Transverse colon (tissue), 4 donors: Measurements from ENCODE around the gene YPEL4. TPM values are rescaled to one million over a fixed set of nuclear protein-coding genes. Genes with fewer than 3 reads are reported as not detected.

Experiments
- DNase-seq: peaks from one replicate; pipeline ENCODE4 v3.0.0-alpha.2; 2019
- H3K27ac ChIP-seq, 4 donors: fragments of 200-600 bp; sonication (generic); 2 replicates each; pipeline ENCODE4 v1.5.1; 2016 to 2018; ENCODE audit warnings: inconsistent platforms in 4 of 4
- H3K27me3 ChIP-seq: fragments of 200-600 bp; sonication (generic); 2 replicates; pipeline ENCODE4 v1.5.1; 2017; ENCODE audit warnings: inconsistent platforms
- H3K36me3 ChIP-seq, 4 donors: fragments of 200-600 bp; sonication (generic); 2 replicates each; pipeline ENCODE4 v1.5.1; 2017 to 2019; ENCODE audit warnings: inconsistent platforms in 4 of 4
- H3K4me1 ChIP-seq, 4 donors: fragments of 200-600 bp; sonication (generic); 2 replicates each; pipeline ENCODE4 v1.5.1; 2017 to 2020; ENCODE audit warnings: inconsistent platforms in 4 of 4
- H3K4me3 ChIP-seq, 4 donors: fragments of 200-600 bp; sonication (generic); 1 replicate in 1 of 4; 2 replicates in 3 of 4; pipeline versions ENCODE4 v1.5.1 to v1.6.1; 2017 to 2019; ENCODE audit warnings: inconsistent platforms in 4 of 4
- H3K9me3 ChIP-seq, 2 donors: fragments of 200-600 bp; sonication (generic); 2 replicates each; pipeline ENCODE4 v1.5.1; 2017 to 2019; ENCODE audit warnings: inconsistent platforms in 2 of 2
- CTCF ChIP-seq, 5 experiments: fragments of 200-600 bp in 3 of 5; fragments of 450-650 bp in 2 of 5; sonication (generic) in 3 of 5; IDR thresholded peaks; 1 replicate in 2 of 5; 2 replicates in 3 of 5; pipeline ENCODE4 v1.5.1; 2016 to 2017; ENCODE audit warnings: antibody characterized with exemption in 5 of 5, inconsistent platforms in 3 of 5, mild to moderate bottlenecking in 2 of 5, moderate library complexity in 1 of 5
- EP300 ChIP-seq: sonication (generic); formaldehyde crosslinking; IDR thresholded peaks from one replicate; pipeline ENCODE4 v1.6.1; 2017; ENCODE audit warnings: antibody characterized with exemption, low read depth
- POLR2A ChIP-seq: fragments of 450-650 bp; IDR thresholded peaks from one replicate; pipeline ENCODE4 v1.6.1; 2016; ENCODE audit warnings: antibody characterized with exemption, mild to moderate bottlenecking, moderate library complexity
- POLR2AphosphoS5 ChIP-seq, 3 donors: sonication (generic); formaldehyde crosslinking; IDR thresholded peaks; one replicate each; pipeline ENCODE4 v1.6.1; 2016; ENCODE audit warnings: antibody characterized with exemption in 3 of 3
- WGBS, 2 donors: methylation state at CpG; one replicate each; pipeline ENCODE4 v1.1.5; 2018; ENCODE audit warnings: low coverage in 1 of 2; 5-methylcytosine and 5-hydroxymethylcytosine counted together
- in situ Hi-C, 4 donors: fragments of 200-750 bp; cut with MboI; loops; one replicate each; pipeline versions ENCODE4 v1.15.0 to v1.15.1; 2017; ENCODE audit warnings: low sequenced_read_pairs in 3 of 4, low pct_ligation_motif_present in 1 of 4, low pct_unique_long_range_greater_than_20kb in 1 of 4
- intact Hi-C: fragments of 100-400 bp; cut with DNase I; formaldehyde crosslinking; loops from one replicate; pipeline ENCODE4 v1.15.1; 2023; ENCODE audit warnings: low total_unique reads
- total RNA-seq, 4 donors: library from RNA; depleted of rRNA; stranded (reverse); fragments of >200 nt; gene quantifications; one replicate each; pipeline ENCODE4 v1.1.0, GENCODE V29; 2016

The YPEL4 gene
- total RNA-seq, 4 donors from 2014 or later, result 0.68 to 0.95 TPM; not detected in 2

GRCh38 chr11:57624864-57625263, 24.8 kb downstream of the YPEL4 start:
- DNase-seq, result no peak
- intact Hi-C loops, result no loop called here
- no peak overlapping the region for H3K27ac ChIP-seq
- WGBS, 2 donors, result 56 to 90% methylated on average over 1 to 2 of the region's 2 CpGs
- no peaks in the 10 kb centered on the region for H3K27me3 ChIP-seq
- H3K9me3 ChIP-seq, result peaks cover 0 to 3% of the 10 kb centered on the region in 2 donors
- H3K4me1 ChIP-seq, result no peaks in the 10 kb centered on the region
- no peaks in the 10 kb centered on the region for H3K36me3 ChIP-seq
- H3K4me3 ChIP-seq, result no peak overlapping the region
- in situ Hi-C loops, result loop anchor here in 3 of 4 donors (25.0 kb wide), 2 partner anchors 163 to 288 kb away; partner anchors contain the start of genes P2RX3 (in 2 of the 3), RTN4RL2 (in 2 of the 3) and SSRP1 (in 2 of the 3)
- no peak for TF ChIP-seq CTCF (IDR thresholded peaks at IDR 0.05)
- no peak for TF ChIP-seq POLR2A
- no peak for TF ChIP-seq EP300
- no peak for TF ChIP-seq POLR2AphosphoS5 (IDR thresholded peaks at IDR 0.05)

- Histone ChIP-seq H3K4me1 (no peaks in the 10 kb centered on the region), H3K27me3 (no peaks in the 10 kb centered on the region), H3K36me3 (no peaks in the 10 kb centered on the region), H3K27ac (no peak overlapping the region), H3K9me3 (peaks cover 6 to 9% of the 10 kb centered on the region in 2 donors), H3K4me3 (no peak overlapping the region)
- 40 to 69% methylated on average over 2 to 3 of the region's 3 CpGs for WGBS, 2 donors
- in situ Hi-C loops (no loop called here), intact Hi-C loops (no loop called here)
- TF ChIP-seq POLR2A, result no peak
- TF ChIP-seq POLR2AphosphoS5 (IDR thresholded peaks at IDR 0.05), result no peak
- no peak for TF ChIP-seq CTCF (IDR thresholded peaks at IDR 0.05)
- TF ChIP-seq EP300, result no peak
- DNase-seq, result no peak
Measured at GRCh38 chr11:57622263-57622662, 27.4 kb downstream of the YPEL4 start.

DNA sequence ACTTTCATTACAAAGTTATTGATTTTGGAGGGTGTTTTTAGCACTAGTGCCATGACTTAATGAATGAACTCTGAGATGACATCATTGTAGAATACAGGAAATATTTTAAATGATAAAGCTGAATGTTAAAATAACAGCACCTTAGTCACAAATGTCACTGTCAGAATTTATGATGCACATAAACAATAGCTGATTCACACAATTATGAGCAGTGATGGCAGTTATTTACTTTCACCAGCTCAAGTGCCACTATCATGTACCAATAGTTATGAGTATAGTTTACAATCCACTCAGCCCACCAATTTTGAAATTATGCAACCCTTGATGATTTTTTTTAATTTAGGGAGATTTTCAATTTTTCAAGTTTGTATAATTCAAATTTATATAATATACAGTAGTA, 29.2 kb downstream of the YPEL4 start:
- DNase-seq, result no peak
- TF ChIP-seq EP300 (no peak), CTCF (IDR thresholded peaks at IDR 0.05) (no peak), POLR2A (no peak), POLR2AphosphoS5 (IDR thresholded peaks at IDR 0.05) (no peak)
- H3K27me3 ChIP-seq, result no peaks in the 10 kb centered on the region
- intact Hi-C loops (no loop called here), in situ Hi-C loops (no loop called here)
- H3K9me3 ChIP-seq, result peaks cover 6 to 9% of the 10 kb centered on the region in 2 donors
- no peaks in the 10 kb centered on the region for H3K36me3 ChIP-seq
- H3K4me3 ChIP-seq, result no peak overlapping the region
- H3K4me1 ChIP-seq, result no peaks in the 10 kb centered on the region
- no peak overlapping the region for H3K27ac ChIP-seq

DNA sequence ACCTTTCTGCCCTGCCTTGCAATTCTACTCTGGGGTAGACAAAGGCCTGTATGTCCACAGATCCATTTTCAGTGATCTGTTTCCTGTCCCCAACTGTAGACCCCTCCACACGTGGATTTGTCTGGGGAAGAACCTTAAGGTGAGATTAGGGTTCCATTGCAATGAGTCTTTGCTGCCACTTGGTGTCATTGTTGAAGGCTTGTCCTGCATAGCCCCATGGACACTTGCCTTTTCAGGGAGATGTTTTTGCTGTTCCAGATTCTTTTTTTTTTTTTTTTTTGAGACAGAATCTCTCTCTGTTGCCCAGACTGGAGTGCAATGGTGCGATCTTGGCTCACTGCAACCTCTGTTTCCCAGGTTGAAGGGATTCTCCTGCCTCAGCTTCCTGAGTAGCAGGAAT, 30.4 kb downstream of the YPEL4 start:
- no peak for DNase-seq
- in situ Hi-C loops, result no loop called here

More for the DNA sequence above, 30.4 kb downstream of the YPEL4 start:
- TF ChIP-seq POLR2AphosphoS5 (IDR thresholded peaks at IDR 0.05), result no peak
- no peak for TF ChIP-seq POLR2A
- TF ChIP-seq CTCF (IDR thresholded peaks at IDR 0.05), result no peak
- TF ChIP-seq EP300, result no peak
- WGBS, 2 donors, result 86% methylated on average over 2 of the region's 2 CpGs; no CpG with 5 or more reads in 1 of the 2 donors
- intact Hi-C loops, result no loop called here
- H3K4me1 ChIP-seq, result no peaks in the 10 kb centered on the region
- no peak overlapping the region for H3K4me3 ChIP-seq
- H3K27ac ChIP-seq, result no peak overlapping the region
- no peaks in the 10 kb centered on the region for H3K27me3 ChIP-seq
- H3K9me3 ChIP-seq, result peaks cover 6 to 9% of the 10 kb centered on the region in 2 donors
- peaks cover 0 to 3% (median 0%) of the 10 kb centered on the region in 4 donors for H3K36me3 ChIP-seq
